ENCODE data around the gene INSIG2.

Gene INSIG2

DNA sequence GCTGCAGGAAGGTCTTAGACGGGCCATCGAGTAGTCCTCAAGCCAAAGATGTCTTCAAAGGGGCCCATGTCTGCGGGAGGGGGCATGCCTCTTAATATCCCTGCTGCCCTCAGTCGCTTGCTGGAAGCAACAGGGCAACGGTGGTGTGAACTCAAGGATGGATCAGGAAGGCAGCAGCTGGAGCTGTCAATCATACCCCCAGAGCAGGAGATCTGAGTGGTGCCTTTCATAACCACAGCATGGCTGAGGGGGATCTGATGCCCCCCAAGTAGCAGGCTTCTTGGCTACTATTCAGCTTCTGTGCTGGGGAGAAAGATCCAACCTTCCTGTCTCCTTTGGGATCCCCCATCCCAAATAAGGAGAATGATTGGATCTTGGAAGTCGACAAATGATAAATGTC, 46.4 kb downstream of the INSIG2 start:
- DNase-seq, result no peak

DNA sequence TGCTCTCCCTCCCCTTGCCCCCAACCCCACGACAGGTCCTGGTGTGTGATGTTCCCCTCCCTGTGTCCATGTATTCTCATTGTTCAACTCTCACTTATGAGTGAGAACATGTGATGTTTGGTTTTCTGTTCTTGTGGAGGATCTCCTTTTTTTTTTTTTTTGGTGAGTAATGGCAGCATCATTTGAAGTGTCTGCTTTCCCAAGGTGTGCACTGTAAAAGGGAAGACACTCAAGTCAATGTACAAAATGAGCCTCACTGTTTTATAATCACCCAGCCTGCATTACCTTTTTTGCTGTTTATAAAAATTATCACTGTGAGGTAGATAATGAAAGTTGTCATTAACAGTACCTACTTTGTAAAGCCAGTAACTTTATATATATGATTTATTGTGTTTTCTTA, 56.9 kb downstream of the INSIG2 start:
- no peak for DNase-seq

DNA sequence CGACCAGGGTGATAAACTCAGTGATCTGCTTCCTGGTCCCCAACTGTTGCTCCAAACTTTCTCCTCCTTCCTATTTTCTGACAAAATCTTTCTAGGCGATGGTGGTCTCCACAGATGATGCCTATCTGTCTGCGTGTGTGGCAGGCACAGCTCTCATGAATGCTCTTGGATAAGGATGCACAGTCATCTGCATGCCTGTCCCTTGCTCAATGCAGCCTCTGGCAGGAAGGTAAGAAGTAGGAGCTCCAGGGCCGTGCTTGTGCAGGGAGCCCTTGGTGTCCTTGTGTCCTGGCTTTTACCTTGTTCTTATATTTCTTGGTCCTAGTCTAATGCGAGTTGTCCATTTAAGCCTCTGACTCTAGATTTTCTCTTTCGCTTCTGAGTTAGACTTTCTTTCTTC, 57.5 kb downstream of the INSIG2 start:
- no peak for DNase-seq

DNA sequence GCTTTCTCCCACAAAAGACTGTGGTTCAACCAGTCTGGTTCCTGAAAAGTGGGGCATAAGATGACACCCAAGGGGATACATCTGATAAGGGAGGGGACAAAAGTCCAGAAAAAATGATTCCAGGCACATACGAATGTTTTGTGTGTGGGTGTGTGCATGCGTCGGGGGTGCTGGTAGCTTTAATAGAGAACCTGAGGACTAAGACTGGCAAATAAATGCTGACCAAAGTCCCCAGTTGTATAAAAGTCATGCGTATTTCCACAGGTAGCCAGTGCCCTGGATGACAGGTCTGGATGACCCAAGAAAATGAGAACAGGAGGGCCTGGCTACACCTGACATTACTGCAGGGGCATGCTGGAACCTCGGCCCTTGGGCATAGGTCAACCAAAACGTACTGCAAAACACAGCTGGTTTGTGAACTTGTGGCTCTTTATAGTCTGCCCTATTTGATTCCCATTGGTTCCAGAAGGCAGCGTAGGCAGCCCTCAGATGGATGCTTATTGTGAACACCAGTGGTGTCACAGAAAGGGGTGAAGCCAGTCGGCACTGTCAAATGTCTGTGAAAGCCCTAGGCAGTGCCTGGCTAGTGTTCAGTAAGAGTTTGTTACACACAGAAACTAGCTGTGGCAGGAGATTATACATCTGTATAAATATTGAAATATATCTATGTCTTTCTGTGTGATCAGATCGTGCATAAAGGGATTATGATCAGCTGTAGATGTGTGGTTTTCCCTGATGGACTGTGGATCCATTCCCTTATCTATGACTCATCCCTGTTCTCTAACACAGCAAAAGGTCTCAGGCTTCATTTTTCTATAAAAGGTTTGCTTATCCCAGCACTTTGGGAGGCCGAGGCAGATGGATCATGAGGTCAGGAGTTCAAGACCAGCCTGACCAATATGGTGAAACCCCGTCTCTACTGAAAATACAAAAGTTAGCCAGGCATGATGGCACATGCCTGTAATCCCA, 58.3 kb downstream of the INSIG2 start:
- DNase-seq, result no peak

DNA sequence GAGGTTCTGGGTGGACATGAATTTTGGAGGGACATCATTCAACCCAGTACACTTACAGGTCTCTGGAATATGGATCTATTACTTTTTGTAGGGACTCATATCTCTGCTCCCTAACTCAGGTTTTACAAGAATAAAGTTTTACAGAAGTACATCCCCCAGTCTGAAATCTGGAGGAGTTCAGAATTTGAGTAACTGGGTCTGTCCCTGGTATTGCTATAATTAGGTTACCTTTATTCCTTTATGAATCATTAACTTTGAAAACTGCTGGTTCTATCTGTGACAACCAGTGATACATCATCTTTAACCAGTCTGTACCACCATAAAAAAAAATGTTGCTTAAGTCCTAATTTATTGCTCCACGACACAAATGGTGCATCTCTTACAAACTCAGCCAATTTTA, 59.9 kb downstream of the INSIG2 start:
- no peak for DNase-seq

DNA sequence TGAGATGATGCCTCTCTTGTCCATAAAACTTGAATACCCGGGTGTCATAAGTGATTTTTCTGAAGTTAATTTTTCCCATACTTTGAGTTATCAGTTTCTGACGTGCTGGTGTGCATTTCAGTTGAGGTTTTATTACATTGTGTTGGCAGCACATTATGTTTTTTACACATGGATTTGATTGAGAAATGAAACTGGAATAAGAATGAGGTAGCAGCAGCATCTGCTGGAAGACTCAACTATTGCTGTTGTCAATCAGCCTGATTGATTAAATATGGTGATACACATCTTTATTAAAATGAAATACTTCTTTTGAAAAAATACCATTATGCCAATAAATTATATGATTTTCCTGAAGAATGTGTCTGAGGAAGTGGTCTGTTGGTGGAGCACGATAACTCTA, 60.5 kb downstream of the INSIG2 start:
- no peak for DNase-seq

DNA sequence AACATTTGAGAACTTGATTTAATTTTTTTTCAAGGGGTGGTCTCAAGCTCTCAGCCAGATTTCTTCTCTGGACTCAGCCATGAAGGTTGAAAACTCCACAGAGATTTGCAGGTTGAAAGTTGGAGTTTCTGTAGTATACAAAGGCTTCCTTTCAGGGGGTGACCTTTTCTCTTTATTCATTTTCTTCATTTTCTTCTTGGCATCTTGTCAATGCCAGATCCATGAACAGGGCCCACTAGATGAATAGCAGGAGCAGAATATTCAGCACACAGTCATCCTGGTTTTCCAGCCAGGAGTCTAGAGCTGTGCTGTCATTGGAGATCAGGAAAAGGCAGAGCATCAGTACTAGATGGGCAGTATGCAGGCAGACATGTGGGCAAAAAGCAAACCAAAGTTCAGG, 62.0 kb downstream of the INSIG2 start:
- no peak for DNase-seq

DNA sequence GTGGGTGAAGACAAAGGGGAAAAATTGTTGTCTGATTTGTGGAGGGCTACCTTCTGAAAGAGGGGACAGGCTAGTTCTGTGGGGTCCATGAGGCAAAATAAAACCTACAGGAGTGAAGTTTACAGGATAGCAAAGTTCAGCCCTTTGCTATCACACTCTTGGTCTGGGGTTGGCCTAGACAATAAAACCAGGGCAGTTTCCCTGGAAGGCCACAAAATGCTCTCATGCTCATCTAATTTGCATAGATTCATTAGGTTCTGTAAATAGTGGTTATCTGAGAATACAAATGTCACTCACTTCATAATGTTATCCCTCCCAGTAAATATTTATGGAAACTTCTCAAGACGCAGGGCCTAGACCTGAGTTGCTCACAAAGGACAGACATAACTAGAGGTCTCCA, 63.6 kb downstream of the INSIG2 start:
- no peak for DNase-seq

DNA sequence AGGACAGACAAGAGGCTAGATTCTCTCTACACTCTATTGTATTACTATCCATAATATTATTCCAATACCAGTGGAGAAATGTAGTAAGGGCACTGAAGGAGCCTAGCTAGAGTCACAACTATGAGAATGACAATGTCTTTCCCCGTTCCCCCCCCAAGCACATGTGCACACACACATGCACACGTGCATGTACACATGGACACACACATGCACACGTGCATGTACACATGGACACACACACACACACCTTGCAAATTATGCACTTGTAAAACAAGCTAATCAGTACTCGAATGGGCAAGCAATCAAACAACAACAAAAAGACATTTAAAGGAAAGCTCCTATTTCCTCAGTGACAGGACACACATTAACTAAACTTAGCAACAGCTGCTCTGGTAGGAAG, 65.2 kb downstream of the INSIG2 start:
- no peak for DNase-seq

DNA sequence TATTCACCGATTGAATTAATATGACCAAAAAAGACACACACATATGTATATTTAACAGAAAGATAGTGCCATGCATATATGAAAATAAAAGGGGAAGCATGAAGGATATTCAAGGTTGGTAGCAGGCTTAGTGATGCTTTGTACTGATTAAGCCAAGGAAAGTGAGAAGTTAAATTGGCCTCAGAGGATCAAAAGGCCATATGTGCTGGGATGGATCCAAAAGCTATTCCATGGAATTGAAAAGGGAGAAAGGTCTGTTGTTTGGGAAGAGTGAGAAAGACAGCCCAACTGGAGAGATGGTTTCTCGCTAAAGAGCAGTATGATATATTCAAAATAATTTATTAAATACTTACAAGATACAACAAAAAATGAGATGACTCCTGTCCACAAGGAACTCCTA, 65.9 kb downstream of the INSIG2 start:
- DNase-seq, result no peak
